GM18868 (cell line): ENCODE measurements around the gene FAF1.
"Not testable (repeated sequence)": the region's sequence is repeated elsewhere in the genome, so short reads cannot be mapped to it uniquely, and the experiment has no call there.

Experiments used
- ATAC-seq: cut with Tn5 transposase; IDR thresholded peaks from one replicate; pipeline ENCODE4 v1.9.1; 2021; ENCODE audit warnings: mild to moderate bottlenecking, moderate library complexity; ENCODE audit not compliant: unreplicated experiment

Gene FAF1

GRCh38 chr1:50959913-50960844 lies at the start of gene FAF1:
FAF1 (minus strand) TSS chr1:50960267; CDS start chr1:50959811, 456 bp downstream.
- ATAC-seq, result peak; percentile 79

GRCh38 chr1:51009381-51009780 lies 49.3 kb upstream of the FAF1 start:
- no peak for ATAC-seq

GRCh38 chr1:51005549-51005948 lies 45.5 kb upstream of the FAF1 start:
- ATAC-seq, result not testable (repeated sequence)

- no peak for ATAC-seq
Observed at GRCh38 chr1:51002516-51002915, 42.4 kb upstream of the FAF1 start.

- peak; percentile 55 for ATAC-seq
Observed at GRCh38 chr1:51000651-51001050, 40.6 kb upstream of the FAF1 start.

GRCh38 chr1:51000160-51000559 lies 40.1 kb upstream of the FAF1 start:
- ATAC-seq, result peak; percentile 58

GRCh38 chr1:50999375-50999774 lies 39.3 kb upstream of the FAF1 start:
- not testable (repeated sequence) for ATAC-seq

GRCh38 chr1:50996083-50996482 lies 36.0 kb upstream of the FAF1 start:
- ATAC-seq, result no peak

GRCh38 chr1:50995651-50996050 lies 35.6 kb upstream of the FAF1 start:
- ATAC-seq, result no peak

- ATAC-seq, result no peak
Observed at GRCh38 chr1:50994997-50995396, 34.9 kb upstream of the FAF1 start.

GRCh38 chr1:50993645-50994044 lies 33.6 kb upstream of the FAF1 start:
- ATAC-seq, result no peak

- no peak for ATAC-seq
Observed at GRCh38 chr1:50992532-50993318, 32.7 kb upstream of the FAF1 start.

- ATAC-seq, result no peak
Observed at GRCh38 chr1:50989694-50990093, 29.6 kb upstream of the FAF1 start.

GRCh38 chr1:50986653-50987052 lies 26.6 kb upstream of the FAF1 start:
- no peak for ATAC-seq

GRCh38 chr1:50985094-50985493 lies 25.0 kb upstream of the FAF1 start:
- no peak for ATAC-seq

- ATAC-seq, result no peak
Observed at GRCh38 chr1:50983219-50983802, 23.2 kb upstream of the FAF1 start.

- no peak for ATAC-seq
Observed at GRCh38 chr1:50982611-50983010, 22.5 kb upstream of the FAF1 start.

GRCh38 chr1:50981741-50982140 lies 21.7 kb upstream of the FAF1 start:
- no peak for ATAC-seq

- no peak for ATAC-seq
Observed at GRCh38 chr1:50980505-50980904, 20.4 kb upstream of the FAF1 start.

- ATAC-seq, result no peak
Observed at GRCh38 chr1:50979937-50980336, 19.9 kb upstream of the FAF1 start.
